ENCODE measurements around the gene TMEM229B.

Gene TMEM229B

GRCh38 chr14:67492538-67492937, 4.0 kb upstream of the TMEM229B start:
- H3K9ac ChIP-seq, result no peak overlapping the region
- H2AFZ ChIP-seq, result no peak overlapping the region
- no peaks in the 10 kb centered on the region for H3K9me3 ChIP-seq (ENCODE audit: control insufficient read depth, low read length)
- H3K79me2 ChIP-seq, result no peaks in the 10 kb centered on the region
- H3K4me1 ChIP-seq, result peaks cover 6% of the 10 kb centered on the region
- no peak overlapping the region for H3K27ac ChIP-seq
- H3K4me2 ChIP-seq (ENCODE audit: low read length), result no peak overlapping the region
- no peaks in the 10 kb centered on the region for H3K36me3 ChIP-seq (ENCODE audit: control insufficient read depth, insufficient read depth, low read length)
- no peaks in the 10 kb centered on the region for H3K27me3 ChIP-seq (ENCODE audit: control insufficient read depth, insufficient read depth, low read length)
- H3K4me3 ChIP-seq (ENCODE audit: low read depth, low read length), result no peak overlapping the region
- no peak for TF ChIP-seq CTCF (IDR thresholded peaks at IDR 0.05)

GRCh38 chr14:67491741-67492507, 3.4 kb upstream of the TMEM229B start:
- no peak overlapping the region for H3K4me3 ChIP-seq (ENCODE audit: low read depth, low read length)
- no peaks in the 10 kb centered on the region for H3K9me3 ChIP-seq (ENCODE audit: control insufficient read depth, low read length)
- TF ChIP-seq CTCF (IDR thresholded peaks at IDR 0.05), result no peak
- H3K79me2 ChIP-seq, result no peaks in the 10 kb centered on the region
- H3K36me3 ChIP-seq (ENCODE audit: control insufficient read depth, insufficient read depth, low read length), result no peaks in the 10 kb centered on the region
- no peak overlapping the region for H3K9ac ChIP-seq
- no peak overlapping the region for H2AFZ ChIP-seq
- peaks cover 6% of the 10 kb centered on the region for H3K4me1 ChIP-seq
- no peak overlapping the region for H3K4me2 ChIP-seq (ENCODE audit: low read length)
- H3K27ac ChIP-seq, result no peak overlapping the region
- no peaks in the 10 kb centered on the region for H3K27me3 ChIP-seq (ENCODE audit: control insufficient read depth, insufficient read depth, low read length)

- Histone ChIP-seq H3K27me3 (ENCODE audit: control insufficient read depth, insufficient read depth, low read length) (no peaks in the 10 kb centered on the region), H3K4me1 (peaks cover 6% of the 10 kb centered on the region), H3K9ac (no peak overlapping the region), H3K79me2 (no peaks in the 10 kb centered on the region), H3K36me3 (ENCODE audit: control insufficient read depth, insufficient read depth, low read length) (no peaks in the 10 kb centered on the region), H3K27ac (no peak overlapping the region), H3K9me3 (ENCODE audit: control insufficient read depth, low read length) (no peaks in the 10 kb centered on the region), H2AFZ (no peak overlapping the region), H3K4me2 (ENCODE audit: low read length) (no peak overlapping the region), H3K4me3 (ENCODE audit: low read depth, low read length) (no peak overlapping the region)
- TF ChIP-seq CTCF (IDR thresholded peaks at IDR 0.05), result no peak
These were observed 2.8 kb upstream of the TMEM229B start for GRCh38 chr14:67491285-67491684.

GRCh38 chr14:67490196-67490595, 1.7 kb upstream of the TMEM229B start:
- Histone ChIP-seq H3K27ac (no peak overlapping the region), H3K27me3 (ENCODE audit: control insufficient read depth, insufficient read depth, low read length) (no peaks in the 10 kb centered on the region), H3K36me3 (ENCODE audit: control insufficient read depth, insufficient read depth, low read length) (no peaks in the 10 kb centered on the region), H3K4me2 (ENCODE audit: low read length) (no peak overlapping the region), H3K9me3 (ENCODE audit: control insufficient read depth, low read length) (no peaks in the 10 kb centered on the region), H3K4me3 (ENCODE audit: low read depth, low read length) (no peak overlapping the region), H3K4me1 (peaks cover 8% of the 10 kb centered on the region), H3K79me2 (no peaks in the 10 kb centered on the region), H2AFZ (no peak overlapping the region), H3K9ac (no peak overlapping the region)
- no peak for TF ChIP-seq CTCF (IDR thresholded peaks at IDR 0.05)

GRCh38 chr14:67487332-67487731, 1.2 kb downstream of the TMEM229B start:
- TF ChIP-seq CTCF (IDR thresholded peaks at IDR 0.05), result no peak
- no peak overlapping the region for H3K27ac ChIP-seq
- H3K4me3 ChIP-seq (ENCODE audit: low read depth, low read length), result no peak overlapping the region

More at GRCh38 chr14:67487332-67487731, 1.2 kb downstream of the TMEM229B start:
- Histone ChIP-seq H3K36me3 (ENCODE audit: control insufficient read depth, insufficient read depth, low read length) (no peaks in the 10 kb centered on the region), H3K9ac (no peak overlapping the region), H3K4me1 (peaks cover 8% of the 10 kb centered on the region), H2AFZ (no peak overlapping the region), H3K27me3 (ENCODE audit: control insufficient read depth, insufficient read depth, low read length) (no peaks in the 10 kb centered on the region), H3K9me3 (ENCODE audit: control insufficient read depth, low read length) (no peaks in the 10 kb centered on the region), H3K79me2 (no peaks in the 10 kb centered on the region), H3K4me2 (ENCODE audit: low read length) (no peak overlapping the region)

All from parathyroid adenoma (tissue), 2 donors.